Choroid plexus epithelial cell (primary cell): ENCODE data around the gene SKP2.

ENCODE experiments used
- DNase-seq: peaks from one replicate; pipeline ENCODE4 v3.0.0-alpha.2; 2010; ENCODE audit warnings: low read depth
- H3K4me3 ChIP-seq: 2 replicates; pipeline ENCODE4 v1.5.1; 2011; ENCODE audit warnings: low read depth, mild to moderate bottlenecking, control low read depth, low read length, moderate library complexity
- TF ChIP-seq, protein P1 (sequence below): conservative IDR thresholded peaks from 2 replicates; pipeline ENCODE4 v1.5.1; 2011; ENCODE audit warnings: low read depth, mild to moderate bottlenecking, control low read depth, inconsistent platforms, low read length, moderate library complexity

The SKP2 gene

DNA sequence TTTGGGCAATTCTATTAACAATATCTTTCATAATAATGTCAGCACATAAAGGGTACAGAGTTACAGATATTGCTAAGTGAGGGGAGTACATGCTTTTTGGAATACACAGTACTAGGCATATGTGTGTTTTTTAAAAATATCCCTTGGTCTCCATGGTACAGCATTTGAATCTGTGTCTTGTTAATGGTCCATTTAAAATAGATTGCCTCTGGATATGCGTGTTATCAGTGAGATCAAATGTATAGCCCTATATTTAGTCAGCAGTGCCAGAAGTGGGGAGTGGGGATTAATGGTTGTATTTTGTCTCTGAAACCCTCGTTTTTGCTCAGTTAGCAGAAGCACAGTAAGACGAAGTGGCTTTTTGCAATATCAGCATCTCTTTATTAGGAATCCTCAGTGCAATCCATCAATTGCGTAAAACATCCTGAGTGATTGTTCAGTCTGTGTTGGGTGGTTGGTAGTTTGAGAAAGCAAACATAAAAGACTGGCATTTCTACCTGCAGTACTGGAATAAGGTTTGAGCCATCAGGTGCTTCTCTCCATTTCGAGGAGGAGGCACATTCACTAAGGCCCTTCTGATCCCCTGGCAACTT, 19.0 kb downstream of the SKP2 start:
- DNase-seq = no peak
- TF ChIP-seq, protein P1, sequence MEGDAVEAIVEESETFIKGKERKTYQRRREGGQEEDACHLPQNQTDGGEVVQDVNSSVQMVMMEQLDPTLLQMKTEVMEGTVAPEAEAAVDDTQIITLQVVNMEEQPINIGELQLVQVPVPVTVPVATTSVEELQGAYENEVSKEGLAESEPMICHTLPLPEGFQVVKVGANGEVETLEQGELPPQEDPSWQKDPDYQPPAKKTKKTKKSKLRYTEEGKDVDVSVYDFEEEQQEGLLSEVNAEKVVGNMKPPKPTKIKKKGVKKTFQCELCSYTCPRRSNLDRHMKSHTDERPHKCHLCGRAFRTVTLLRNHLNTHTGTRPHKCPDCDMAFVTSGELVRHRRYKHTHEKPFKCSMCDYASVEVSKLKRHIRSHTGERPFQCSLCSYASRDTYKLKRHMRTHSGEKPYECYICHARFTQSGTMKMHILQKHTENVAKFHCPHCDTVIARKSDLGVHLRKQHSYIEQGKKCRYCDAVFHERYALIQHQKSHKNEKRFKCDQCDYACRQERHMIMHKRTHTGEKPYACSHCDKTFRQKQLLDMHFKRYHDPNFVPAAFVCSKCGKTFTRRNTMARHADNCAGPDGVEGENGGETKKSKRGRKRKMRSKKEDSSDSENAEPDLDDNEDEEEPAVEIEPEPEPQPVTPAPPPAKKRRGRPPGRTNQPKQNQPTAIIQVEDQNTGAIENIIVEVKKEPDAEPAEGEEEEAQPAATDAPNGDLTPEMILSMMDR = no peak
- no peak overlapping the region for H3K4me3 ChIP-seq

- no peak overlapping the region for H3K4me3 ChIP-seq
- TF ChIP-seq, protein P1 = no peak
- DNase-seq = no peak
Measured at GRCh38 chr5:36172599-36172998, 20.7 kb downstream of the SKP2 start.

DNA sequence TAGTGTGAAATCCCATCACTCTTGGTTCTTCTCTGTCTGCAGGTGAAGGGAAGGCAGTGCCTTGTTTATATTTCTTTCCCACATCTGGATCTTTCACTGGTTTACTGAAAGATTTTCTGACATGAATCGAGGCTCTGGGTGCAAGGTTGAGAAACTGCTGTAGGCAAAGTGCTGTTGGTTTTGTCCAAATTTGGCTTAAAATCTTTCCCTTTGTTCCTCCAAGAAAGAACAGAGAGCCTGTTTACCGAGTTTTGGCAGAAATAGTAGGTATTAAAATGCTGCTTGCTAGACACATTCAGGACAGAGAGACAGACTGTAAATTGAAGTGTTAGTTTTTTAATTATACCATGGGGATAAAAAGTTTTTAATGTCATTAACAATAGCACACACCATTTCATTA, 21.5 kb downstream of the SKP2 start:
- no peak for DNase-seq
- TF ChIP-seq, protein P1 = no peak
- no peak overlapping the region for H3K4me3 ChIP-seq

GRCh38 chr5:36174119-36174518, 22.2 kb downstream of the SKP2 start:
- H3K4me3 ChIP-seq = no peak overlapping the region
- TF ChIP-seq, protein P1 = no peak
- no peak for DNase-seq

DNA sequence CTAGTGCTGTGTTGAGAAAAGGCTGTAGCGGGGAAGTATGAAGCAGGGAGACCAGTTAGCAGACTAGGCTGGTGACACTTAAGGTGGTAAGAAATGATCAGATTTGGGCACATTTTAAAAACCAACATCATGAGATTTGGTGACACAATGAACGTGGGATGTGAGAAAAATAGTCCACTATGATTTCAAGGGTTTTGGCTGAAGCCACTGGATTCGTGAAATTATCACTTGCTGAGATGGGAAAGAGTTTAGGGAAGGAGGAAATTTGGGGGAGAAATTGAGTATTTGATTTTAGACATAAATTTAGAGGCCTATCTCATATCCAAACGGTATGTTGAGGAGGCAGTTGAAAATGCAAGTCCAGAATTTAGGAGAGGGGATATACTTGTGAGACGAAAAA, 23.1 kb downstream of the SKP2 start:
- H3K4me3 ChIP-seq = no peak overlapping the region
- TF ChIP-seq, protein P1 = no peak
- DNase-seq = no peak

DNA sequence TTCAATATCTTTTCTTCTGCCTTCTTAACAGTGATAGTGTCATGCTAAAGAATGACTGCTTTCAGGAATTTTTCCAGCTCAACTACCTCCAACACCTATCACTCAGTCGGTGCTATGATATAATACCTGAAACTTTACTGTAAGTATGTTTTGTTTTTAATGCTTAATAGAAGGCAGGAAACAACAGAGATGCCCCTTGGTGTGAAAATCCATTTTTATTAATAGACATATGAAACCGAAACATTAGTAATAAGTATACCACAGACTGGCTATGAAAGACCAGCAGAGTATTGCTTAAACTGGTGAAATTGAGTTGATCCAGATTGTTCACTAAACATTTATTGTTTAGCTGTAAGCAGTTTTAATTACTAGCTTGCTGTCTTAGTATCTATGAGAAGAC, 25.2 kb downstream of the SKP2 start:
- TF ChIP-seq, protein P1 = no peak
- no peak overlapping the region for H3K4me3 ChIP-seq
- no peak for DNase-seq

DNA sequence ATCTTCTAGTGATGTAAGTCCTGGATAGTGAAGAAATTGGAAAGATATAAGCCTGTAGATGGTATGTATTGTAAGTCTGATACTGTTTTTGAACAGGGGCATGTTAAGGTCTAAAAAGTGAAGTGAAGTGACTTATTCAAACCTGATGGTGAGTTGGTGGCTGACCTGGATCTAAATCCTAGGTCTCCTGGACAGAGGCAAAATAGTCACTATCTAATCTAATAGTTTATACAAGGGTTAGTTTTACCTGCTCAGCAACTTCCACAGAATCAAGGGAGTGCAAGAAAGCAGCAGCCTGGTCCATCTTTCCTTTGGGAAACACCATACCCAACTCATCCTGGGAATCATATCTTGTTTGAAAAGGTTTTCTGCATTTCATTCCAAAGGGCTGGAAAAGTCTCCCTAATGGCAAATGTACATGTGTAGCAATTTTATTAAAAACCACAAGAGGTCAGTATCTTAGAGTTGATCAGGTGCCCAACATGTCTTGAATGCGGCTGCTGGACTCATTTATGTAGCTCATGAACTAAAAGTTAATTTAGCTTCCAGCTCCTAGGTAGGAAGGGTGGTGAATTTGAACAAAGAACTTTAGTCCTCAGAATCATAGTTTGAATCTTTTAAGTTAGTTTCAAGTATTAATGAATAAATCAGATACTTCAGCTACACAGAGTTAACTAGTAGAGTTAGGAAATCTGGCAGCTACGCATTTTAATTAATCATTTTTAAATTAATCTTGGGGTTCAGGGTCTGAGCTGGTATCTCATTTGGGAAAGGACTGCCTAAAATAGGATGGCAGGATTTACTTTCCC, 26.0 kb downstream of the SKP2 start:
- peak; percentile 75 for DNase-seq
- TF ChIP-seq, protein P1 = peak; percentile 62

More for the DNA sequence above, 26.0 kb downstream of the SKP2 start:
- no peak overlapping the region for H3K4me3 ChIP-seq
